GM12878 (cell line): ENCODE data around the gene CYYR1.

Experiments
- EP300 ChIP-seq, 2 experiments: fragments of 150-350 bp in 1 of 2; IDR thresholded peaks; 2 replicates each; pipeline ENCODE4 v1.6.1; 2011 to 2012; ENCODE audit warnings: low read depth in 2 of 2, low read length in 2 of 2, borderline replicate concordance in 1 of 2, improper control_type of control experiment in 1 of 2, inconsistent platforms in 1 of 2; ENCODE audit not compliant: control insufficient read depth in 1 of 2
- EZH2 ChIP-seq: IDR thresholded peaks from 2 replicates; pipeline ENCODE4 v1.6.1; 2012; ENCODE audit warnings: low read depth, mild to moderate bottlenecking, control low read depth, inconsistent platforms, low read length, borderline replicate concordance; ENCODE audit not compliant: control insufficient read depth
- MYC ChIP-seq: IDR thresholded peaks from 2 replicates; pipeline ENCODE4 v1.6.1; 2011; ENCODE audit warnings: mild to moderate bottlenecking, low read length, moderate library complexity, inconsistent platforms; ENCODE audit not compliant: insufficient read depth, insufficient replicate concordance, insufficient read length, severe bottlenecking
- POLR2AphosphoS2 ChIP-seq: IDR thresholded peaks from 2 replicates; pipeline ENCODE4 v1.6.1; 2011; ENCODE audit warnings: low read depth, mild to moderate bottlenecking, low read length, improper control_type of control experiment, moderate library complexity
- POLR2AphosphoS5 ChIP-seq: IDR thresholded peaks from 2 replicates; pipeline ENCODE4 v1.6.1; 2011; ENCODE audit warnings: mild to moderate bottlenecking, low read length, inconsistent platforms
- SIX5 ChIP-seq: IDR thresholded peaks from 2 replicates; pipeline ENCODE4 v1.6.1; 2011; ENCODE audit warnings: mild to moderate bottlenecking, low read depth, low read length, moderate library complexity; ENCODE audit not compliant: severe bottlenecking
- ZNF274 ChIP-seq: IDR thresholded peaks from one replicate; pipeline ENCODE4 v1.8.0; 2011; ENCODE audit not compliant: insufficient read length, insufficient read depth
- ZSCAN29 ChIP-seq: fragments of 450-650 bp; IDR thresholded peaks from 2 replicates; pipeline ENCODE4 v1.6.1; 2017; ENCODE audit warnings: mild to moderate bottlenecking, moderate library complexity
- TF ChIP-seq, protein P1 (sequence below), 3 experiments: IDR thresholded peaks in 2 of 3; conservative IDR thresholded peaks in 1 of 3; 2 replicates each; pipeline ENCODE4 v1.5.1; 2011; ENCODE audit warnings: low read depth in 3 of 3, low read length in 3 of 3, mild to moderate bottlenecking in 3 of 3, control low read depth in 2 of 3, moderate library complexity in 2 of 3, inconsistent platforms in 1 of 3, mixed read lengths in 1 of 3; ENCODE audit not compliant: control insufficient read depth in 2 of 3, insufficient read depth in 1 of 3; ENCODE audit errors: extremely low read depth in 1 of 3
- TF ChIP-seq, protein P2 (sequence below): fragments of 450-650 bp; formaldehyde crosslinking; IDR thresholded peaks from 2 replicates; pipeline ENCODE4 v1.5.0; 2022; ENCODE audit warnings: mild to moderate bottlenecking, missing genetic modification characterization
- TF ChIP-seq, protein P3 (sequence below): fragments of 450-650 bp; formaldehyde crosslinking; IDR thresholded peaks from 2 replicates; pipeline ENCODE4 v1.4.0; 2020; ENCODE audit warnings: mild to moderate bottlenecking, moderate library complexity
- TF ChIP-seq, protein P4 (sequence below): fragments of 450-650 bp; IDR thresholded peaks from 2 replicates; pipeline ENCODE4 v1.6.1; 2017; ENCODE audit warnings: mild to moderate bottlenecking
- TF ChIP-seq, protein P5 (sequence below): IDR thresholded peaks from 2 replicates; pipeline ENCODE4 v1.6.1; 2011; ENCODE audit warnings: borderline replicate concordance, low read depth, mild to moderate bottlenecking, moderate library complexity, mixed read lengths, low read length; ENCODE audit not compliant: insufficient read depth; ENCODE audit errors: extremely low read length

DNA sequence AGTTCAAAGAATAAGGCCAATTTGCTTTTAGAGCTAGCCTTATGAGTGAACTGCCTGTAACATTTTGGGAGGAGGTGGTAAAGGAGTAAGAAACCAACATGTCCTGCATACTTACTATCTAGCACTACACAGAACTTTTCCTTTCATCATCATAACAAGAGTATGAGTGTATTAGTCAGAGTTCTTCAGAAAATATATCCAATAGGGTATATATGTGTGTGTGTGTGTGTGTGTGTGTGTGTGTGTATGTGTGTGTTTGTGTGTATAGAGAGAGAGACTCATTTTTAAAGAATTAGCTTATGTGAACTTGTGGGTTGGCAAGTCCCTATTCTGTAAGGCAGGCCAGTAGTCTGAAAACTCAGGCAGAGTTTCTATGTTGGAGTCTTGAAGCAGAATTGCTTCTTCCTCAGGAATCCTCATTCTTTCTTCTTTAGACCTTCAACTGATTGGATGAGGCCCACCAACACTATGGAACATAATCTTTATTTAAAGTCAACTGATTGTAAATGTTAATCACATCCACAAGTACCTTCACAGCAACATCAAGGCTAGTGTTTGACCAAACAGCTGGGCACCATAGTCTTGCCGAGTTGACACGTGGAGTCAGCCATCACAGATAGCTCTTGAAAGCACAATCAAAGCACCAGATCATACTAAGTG, 121.9 kb downstream of the CYYR1 start:
- TF ChIP-seq, protein P1, sequence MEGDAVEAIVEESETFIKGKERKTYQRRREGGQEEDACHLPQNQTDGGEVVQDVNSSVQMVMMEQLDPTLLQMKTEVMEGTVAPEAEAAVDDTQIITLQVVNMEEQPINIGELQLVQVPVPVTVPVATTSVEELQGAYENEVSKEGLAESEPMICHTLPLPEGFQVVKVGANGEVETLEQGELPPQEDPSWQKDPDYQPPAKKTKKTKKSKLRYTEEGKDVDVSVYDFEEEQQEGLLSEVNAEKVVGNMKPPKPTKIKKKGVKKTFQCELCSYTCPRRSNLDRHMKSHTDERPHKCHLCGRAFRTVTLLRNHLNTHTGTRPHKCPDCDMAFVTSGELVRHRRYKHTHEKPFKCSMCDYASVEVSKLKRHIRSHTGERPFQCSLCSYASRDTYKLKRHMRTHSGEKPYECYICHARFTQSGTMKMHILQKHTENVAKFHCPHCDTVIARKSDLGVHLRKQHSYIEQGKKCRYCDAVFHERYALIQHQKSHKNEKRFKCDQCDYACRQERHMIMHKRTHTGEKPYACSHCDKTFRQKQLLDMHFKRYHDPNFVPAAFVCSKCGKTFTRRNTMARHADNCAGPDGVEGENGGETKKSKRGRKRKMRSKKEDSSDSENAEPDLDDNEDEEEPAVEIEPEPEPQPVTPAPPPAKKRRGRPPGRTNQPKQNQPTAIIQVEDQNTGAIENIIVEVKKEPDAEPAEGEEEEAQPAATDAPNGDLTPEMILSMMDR (IDR thresholded peaks at IDR 0.05 in 2 of 3, conservative IDR thresholded peaks at IDR 0.05 in 1 of 3; ENCODE audit: control insufficient read depth in 2 of 3, extremely low read depth in 1 of 3, insufficient read depth in 1 of 3, low read depth in 3 of 3, low read length in 3 of 3), result no peak
- no peak for TF ChIP-seq POLR2AphosphoS2
- TF ChIP-seq, protein P2, sequence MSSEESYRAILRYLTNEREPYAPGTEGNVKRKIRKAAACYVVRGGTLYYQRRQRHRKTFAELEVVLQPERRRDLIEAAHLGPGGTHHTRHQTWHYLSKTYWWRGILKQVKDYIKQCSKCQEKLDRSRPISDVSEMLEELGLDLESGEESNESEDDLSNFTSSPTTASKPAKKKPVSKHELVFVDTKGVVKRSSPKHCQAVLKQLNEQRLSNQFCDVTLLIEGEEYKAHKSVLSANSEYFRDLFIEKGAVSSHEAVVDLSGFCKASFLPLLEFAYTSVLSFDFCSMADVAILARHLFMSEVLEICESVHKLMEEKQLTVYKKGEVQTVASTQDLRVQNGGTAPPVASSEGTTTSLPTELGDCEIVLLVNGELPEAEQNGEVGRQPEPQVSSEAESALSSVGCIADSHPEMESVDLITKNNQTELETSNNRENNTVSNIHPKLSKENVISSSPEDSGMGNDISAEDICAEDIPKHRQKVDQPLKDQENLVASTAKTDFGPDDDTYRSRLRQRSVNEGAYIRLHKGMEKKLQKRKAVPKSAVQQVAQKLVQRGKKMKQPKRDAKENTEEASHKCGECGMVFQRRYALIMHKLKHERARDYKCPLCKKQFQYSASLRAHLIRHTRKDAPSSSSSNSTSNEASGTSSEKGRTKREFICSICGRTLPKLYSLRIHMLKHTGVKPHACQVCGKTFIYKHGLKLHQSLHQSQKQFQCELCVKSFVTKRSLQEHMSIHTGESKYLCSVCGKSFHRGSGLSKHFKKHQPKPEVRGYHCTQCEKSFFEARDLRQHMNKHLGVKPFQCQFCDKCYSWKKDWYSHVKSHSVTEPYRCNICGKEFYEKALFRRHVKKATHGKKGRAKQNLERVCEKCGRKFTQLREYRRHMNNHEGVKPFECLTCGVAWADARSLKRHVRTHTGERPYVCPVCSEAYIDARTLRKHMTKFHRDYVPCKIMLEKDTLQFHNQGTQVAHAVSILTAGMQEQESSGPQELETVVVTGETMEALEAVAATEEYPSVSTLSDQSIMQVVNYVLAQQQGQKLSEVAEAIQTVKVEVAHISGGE (CRISPR knock-in tag), result no peak
- no peak for TF ChIP-seq POLR2AphosphoS5
- TF ChIP-seq, protein P3, sequence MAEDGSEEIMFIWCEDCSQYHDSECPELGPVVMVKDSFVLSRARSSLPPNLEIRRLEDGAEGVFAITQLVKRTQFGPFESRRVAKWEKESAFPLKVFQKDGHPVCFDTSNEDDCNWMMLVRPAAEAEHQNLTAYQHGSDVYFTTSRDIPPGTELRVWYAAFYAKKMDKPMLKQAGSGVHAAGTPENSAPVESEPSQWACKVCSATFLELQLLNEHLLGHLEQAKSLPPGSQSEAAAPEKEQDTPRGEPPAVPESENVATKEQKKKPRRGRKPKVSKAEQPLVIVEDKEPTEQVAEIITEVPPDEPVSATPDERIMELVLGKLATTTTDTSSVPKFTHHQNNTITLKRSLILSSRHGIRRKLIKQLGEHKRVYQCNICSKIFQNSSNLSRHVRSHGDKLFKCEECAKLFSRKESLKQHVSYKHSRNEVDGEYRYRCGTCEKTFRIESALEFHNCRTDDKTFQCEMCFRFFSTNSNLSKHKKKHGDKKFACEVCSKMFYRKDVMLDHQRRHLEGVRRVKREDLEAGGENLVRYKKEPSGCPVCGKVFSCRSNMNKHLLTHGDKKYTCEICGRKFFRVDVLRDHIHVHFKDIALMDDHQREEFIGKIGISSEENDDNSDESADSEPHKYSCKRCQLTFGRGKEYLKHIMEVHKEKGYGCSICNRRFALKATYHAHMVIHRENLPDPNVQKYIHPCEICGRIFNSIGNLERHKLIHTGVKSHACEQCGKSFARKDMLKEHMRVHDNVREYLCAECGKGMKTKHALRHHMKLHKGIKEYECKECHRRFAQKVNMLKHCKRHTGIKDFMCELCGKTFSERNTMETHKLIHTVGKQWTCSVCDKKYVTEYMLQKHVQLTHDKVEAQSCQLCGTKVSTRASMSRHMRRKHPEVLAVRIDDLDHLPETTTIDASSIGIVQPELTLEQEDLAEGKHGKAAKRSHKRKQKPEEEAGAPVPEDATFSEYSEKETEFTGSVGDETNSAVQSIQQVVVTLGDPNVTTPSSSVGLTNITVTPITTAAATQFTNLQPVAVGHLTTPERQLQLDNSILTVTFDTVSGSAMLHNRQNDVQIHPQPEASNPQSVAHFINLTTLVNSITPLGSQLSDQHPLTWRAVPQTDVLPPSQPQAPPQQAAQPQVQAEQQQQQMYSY (CRISPR knock-in tag), result no peak
- no peak for TF ChIP-seq ZNF274
- TF ChIP-seq, protein P4, sequence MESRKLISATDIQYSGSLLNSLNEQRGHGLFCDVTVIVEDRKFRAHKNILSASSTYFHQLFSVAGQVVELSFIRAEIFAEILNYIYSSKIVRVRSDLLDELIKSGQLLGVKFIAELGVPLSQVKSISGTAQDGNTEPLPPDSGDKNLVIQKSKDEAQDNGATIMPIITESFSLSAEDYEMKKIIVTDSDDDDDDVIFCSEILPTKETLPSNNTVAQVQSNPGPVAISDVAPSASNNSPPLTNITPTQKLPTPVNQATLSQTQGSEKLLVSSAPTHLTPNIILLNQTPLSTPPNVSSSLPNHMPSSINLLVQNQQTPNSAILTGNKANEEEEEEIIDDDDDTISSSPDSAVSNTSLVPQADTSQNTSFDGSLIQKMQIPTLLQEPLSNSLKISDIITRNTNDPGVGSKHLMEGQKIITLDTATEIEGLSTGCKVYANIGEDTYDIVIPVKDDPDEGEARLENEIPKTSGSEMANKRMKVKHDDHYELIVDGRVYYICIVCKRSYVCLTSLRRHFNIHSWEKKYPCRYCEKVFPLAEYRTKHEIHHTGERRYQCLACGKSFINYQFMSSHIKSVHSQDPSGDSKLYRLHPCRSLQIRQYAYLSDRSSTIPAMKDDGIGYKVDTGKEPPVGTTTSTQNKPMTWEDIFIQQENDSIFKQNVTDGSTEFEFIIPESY, result no peak
- TF ChIP-seq, protein P5, sequence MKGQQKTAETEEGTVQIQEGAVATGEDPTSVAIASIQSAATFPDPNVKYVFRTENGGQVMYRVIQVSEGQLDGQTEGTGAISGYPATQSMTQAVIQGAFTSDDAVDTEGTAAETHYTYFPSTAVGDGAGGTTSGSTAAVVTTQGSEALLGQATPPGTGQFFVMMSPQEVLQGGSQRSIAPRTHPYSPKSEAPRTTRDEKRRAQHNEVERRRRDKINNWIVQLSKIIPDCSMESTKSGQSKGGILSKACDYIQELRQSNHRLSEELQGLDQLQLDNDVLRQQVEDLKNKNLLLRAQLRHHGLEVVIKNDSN, result no peak
- TF ChIP-seq EZH2, result no peak
- TF ChIP-seq ZSCAN29, result no peak
- no peak for TF ChIP-seq SIX5
- TF ChIP-seq EP300 (IDR thresholded peaks at IDR 0.05; ENCODE audit: borderline replicate concordance in 1 of 2, control insufficient read depth in 1 of 2, low read depth in 2 of 2, low read length in 2 of 2), result no peak
- TF ChIP-seq MYC, result no peak
